Kidney epithelial cell (primary cell): ENCODE measurements around the gene KCNH3. TPM values are rescaled to one million over a fixed set of nuclear protein-coding genes. Genes with fewer than 3 reads are reported as not detected.
A peak's percentile ranks its signal among the peaks of the same experiment; 100 is the strongest.

Experiments used
- DNase-seq: peaks from one replicate; pipeline ENCODE4 v3.0.0-alpha.2; 2010; ENCODE audit warnings: low read depth
- H3K27me3 ChIP-seq: 2 replicates; pipeline ENCODE4 v1.6.0; 2011; ENCODE audit warnings: low read length; ENCODE audit not compliant: control insufficient read depth, insufficient read depth
- H3K36me3 ChIP-seq: 2 replicates; pipeline ENCODE4 v1.5.1; 2011; ENCODE audit warnings: low read length; ENCODE audit not compliant: control insufficient read depth, insufficient read depth
- H3K4me3 ChIP-seq: 2 replicates; pipeline ENCODE4 v1.5.1; 2011; ENCODE audit warnings: low read depth, mild to moderate bottlenecking, control low read depth, low read length
- total RNA-seq: library from RNA; depleted of rRNA; stranded (reverse); fragments of >200 nt; gene quantifications from 2 replicates; pipeline ENCODE4 v1.2.3, GENCODE V29; 2015
- TF ChIP-seq, protein P1 (sequence below): IDR thresholded peaks from 2 replicates; pipeline ENCODE4 v1.5.1; 2011; ENCODE audit warnings: mild to moderate bottlenecking, moderate library complexity, low read length, control low read depth, inconsistent platforms; ENCODE audit not compliant: insufficient read depth, poor library complexity, severe bottlenecking

Gene KCNH3
- total RNA-seq, 1 donor from 2014 or later = 0.21 TPM

DNA sequence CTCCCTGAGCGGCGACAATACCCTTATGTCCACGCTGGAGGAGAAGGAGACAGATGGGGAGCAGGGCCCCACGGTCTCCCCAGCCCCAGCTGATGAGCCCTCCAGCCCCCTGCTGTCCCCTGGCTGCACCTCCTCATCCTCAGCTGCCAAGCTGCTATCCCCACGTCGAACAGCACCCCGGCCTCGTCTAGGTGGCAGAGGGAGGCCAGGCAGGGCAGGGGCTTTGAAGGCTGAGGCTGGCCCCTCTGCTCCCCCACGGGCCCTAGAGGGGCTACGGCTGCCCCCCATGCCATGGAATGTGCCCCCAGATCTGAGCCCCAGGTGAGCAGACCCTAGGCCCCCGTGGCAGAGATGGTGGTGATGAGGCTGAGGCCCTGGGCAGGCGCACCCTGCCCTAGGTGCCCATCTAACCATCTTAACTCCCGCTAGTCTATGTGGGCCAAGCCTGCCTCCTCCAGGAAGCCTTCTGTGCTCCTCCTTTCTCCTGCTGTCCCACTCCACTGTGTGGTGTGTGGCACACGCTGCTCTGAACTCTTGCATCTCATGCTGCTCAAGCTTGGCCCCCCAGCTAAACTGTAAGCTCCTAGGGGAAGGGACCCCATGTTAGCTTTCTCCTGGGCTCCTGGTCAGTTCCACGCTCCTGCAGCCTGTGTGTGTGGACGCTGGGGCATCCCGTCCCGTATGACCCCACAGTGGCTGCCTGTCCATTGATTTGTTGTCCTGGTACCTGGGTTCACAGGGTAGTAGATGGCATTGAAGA, 17.0 kb downstream of the KCNH3 start:
- H3K27me3 ChIP-seq = peaks cover 6% of the 10 kb centered on the region
- TF ChIP-seq, protein P1, sequence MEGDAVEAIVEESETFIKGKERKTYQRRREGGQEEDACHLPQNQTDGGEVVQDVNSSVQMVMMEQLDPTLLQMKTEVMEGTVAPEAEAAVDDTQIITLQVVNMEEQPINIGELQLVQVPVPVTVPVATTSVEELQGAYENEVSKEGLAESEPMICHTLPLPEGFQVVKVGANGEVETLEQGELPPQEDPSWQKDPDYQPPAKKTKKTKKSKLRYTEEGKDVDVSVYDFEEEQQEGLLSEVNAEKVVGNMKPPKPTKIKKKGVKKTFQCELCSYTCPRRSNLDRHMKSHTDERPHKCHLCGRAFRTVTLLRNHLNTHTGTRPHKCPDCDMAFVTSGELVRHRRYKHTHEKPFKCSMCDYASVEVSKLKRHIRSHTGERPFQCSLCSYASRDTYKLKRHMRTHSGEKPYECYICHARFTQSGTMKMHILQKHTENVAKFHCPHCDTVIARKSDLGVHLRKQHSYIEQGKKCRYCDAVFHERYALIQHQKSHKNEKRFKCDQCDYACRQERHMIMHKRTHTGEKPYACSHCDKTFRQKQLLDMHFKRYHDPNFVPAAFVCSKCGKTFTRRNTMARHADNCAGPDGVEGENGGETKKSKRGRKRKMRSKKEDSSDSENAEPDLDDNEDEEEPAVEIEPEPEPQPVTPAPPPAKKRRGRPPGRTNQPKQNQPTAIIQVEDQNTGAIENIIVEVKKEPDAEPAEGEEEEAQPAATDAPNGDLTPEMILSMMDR = no peak
- DNase-seq = no peak
- no peak overlapping the region for H3K4me3 ChIP-seq
- peaks cover 3% of the 10 kb centered on the region for H3K36me3 ChIP-seq

DNA sequence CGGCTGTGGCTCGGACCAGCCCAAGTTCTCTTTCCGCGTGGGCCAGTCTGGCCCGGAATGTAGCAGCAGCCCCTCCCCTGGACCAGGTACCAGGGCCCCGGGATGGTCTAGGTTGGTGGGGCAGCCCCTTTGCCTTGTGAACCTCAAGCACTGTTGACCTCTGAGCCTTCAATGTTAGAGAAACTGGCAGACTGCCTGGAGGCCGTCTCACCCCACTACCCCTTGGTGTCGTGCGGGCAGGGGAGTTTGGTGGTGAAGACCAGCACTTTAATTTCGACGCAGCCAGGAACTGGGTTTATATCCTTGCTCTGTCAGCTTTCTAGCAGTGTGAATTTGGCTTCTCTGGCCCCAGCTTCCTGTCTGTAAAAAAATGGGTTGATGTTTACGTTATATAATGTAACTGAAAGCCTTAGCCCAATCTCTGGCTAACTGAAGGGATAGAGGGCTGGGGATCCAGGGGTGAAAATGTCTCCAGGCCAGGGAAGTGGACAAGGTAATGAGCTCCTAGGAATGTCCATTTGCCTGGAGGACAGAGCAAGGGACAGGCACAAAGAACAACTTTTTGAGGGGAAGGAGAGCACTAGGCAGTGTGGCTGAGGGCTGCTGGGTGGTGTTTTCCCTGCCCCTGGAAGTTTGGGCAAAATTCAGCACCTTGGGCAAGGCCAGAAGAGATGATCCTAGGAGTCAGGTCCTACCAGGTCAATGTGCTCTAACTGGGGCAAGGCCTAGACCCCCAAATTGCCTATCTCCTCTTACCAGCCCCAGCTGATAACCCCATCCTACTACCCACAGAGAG, 17.8 kb downstream of the KCNH3 start:
- Histone ChIP-seq H3K27me3 (peaks cover 4% of the 10 kb centered on the region), H3K4me3 (no peak overlapping the region), H3K36me3 (peaks cover 3% of the 10 kb centered on the region)
- TF ChIP-seq, protein P1 = no peak
- no peak for DNase-seq

DNA sequence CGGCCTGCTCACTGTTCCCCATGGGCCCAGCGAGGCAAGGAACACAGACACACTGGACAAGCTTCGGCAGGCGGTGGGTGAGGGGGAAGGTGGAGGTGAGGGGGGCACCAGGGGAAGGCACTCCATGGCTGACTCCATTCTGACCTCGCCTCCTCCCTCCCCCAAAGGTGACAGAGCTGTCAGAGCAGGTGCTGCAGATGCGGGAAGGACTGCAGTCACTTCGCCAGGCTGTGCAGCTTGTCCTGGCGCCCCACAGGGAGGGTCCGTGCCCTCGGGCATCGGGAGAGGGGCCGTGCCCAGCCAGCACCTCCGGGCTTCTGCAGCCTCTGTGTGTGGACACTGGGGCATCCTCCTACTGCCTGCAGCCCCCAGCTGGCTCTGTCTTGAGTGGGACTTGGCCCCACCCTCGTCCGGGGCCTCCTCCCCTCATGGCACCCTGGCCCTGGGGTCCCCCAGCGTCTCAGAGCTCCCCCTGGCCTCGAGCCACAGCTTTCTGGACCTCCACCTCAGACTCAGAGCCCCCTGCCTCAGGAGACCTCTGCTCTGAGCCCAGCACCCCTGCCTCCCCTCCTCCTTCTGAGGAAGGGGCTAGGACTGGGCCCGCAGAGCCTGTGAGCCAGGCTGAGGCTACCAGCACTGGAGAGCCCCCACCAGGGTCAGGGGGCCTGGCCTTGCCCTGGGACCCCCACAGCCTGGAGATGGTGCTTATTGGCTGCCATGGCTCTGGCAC, 18.5 kb downstream of the KCNH3 start:
- no peak for DNase-seq
- no peak overlapping the region for H3K4me3 ChIP-seq
- TF ChIP-seq, protein P1 = no peak
- peaks cover 3% of the 10 kb centered on the region for H3K36me3 ChIP-seq
- no peaks in the 10 kb centered on the region for H3K27me3 ChIP-seq

DNA sequence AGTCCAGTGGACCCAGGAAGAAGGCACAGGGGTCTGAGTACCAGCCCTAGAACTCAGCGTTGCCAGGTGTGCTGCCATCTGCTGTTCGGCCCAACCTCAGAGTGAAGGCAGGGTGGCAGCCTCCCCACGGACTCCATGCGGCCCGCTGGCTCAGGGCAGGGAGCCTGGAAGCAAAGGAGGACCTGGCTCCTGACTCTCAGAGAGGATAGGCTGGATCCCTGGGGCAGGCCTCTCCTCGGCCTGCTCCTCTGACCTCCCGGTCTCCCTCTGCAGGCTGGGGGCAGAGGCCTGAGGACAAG, 19.0 kb downstream of the KCNH3 start:
- peaks cover 3% of the 10 kb centered on the region for H3K36me3 ChIP-seq
- H3K27me3 ChIP-seq = no peaks in the 10 kb centered on the region
- H3K4me3 ChIP-seq = no peak overlapping the region
- DNase-seq = no peak
- TF ChIP-seq, protein P1 = peak; percentile 37

DNA sequence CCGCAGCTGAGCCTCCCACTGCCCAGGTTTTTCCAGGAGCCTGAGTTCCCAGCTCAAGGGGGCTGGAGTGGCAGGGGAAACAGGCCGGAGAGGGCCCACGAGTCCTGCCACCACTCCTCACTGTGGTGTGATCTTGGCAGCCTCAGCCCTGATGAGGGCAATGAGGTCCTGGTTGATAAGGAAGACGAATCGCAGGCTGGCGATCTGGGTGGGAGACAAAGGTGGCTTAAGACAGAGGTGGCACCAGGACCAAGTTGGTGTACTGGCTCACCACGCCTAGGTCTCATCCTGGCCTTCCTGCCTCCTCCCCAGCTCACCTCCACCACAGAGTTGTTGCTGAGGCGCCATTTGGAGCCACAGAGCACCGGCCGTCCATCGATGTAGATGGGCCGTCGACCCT, 19.7 kb downstream of the KCNH3 start:
- TF ChIP-seq, protein P1 = no peak

More for the DNA sequence above, 19.7 kb downstream of the KCNH3 start:
- no peak for DNase-seq
- Histone ChIP-seq H3K36me3 (peaks cover 3% of the 10 kb centered on the region), H3K4me3 (no peak overlapping the region), H3K27me3 (no peaks in the 10 kb centered on the region)
